WTC11 (cell line): ENCODE measurements around the gene SKP1.

Source experiments
- CREB1 ChIP-seq: sonication (generic); formaldehyde crosslinking; IDR thresholded peaks from 2 replicates; pipeline ENCODE4 v1.8.0; 2023; ENCODE audit warnings: mild to moderate bottlenecking, missing genetic modification reagents
- E2F4 ChIP-seq: sonication (generic); formaldehyde crosslinking; IDR thresholded peaks from 2 replicates; pipeline ENCODE4 v1.8.1; 2022; ENCODE audit warnings: low read depth, mild to moderate bottlenecking, moderate library complexity, missing genetic modification reagents, borderline replicate concordance
- NFE2L1 ChIP-seq: sonication (generic); formaldehyde crosslinking; IDR thresholded peaks from 2 replicates; pipeline ENCODE4 v1.8.1; 2023; ENCODE audit warnings: missing genetic modification reagents

GRCh38 chr5:134123360-134123759 is 53.4 kb downstream of the SKP1 start:
- TF ChIP-seq NFE2L1 (CRISPR knock-in tag) (no peak), CREB1 (CRISPR knock-in tag) (no peak), E2F4 (CRISPR knock-in tag) (no peak)
